IMR-90 (cell line): Measurements from ENCODE around the gene FAM184A. TPM values are rescaled to one million over a fixed set of nuclear protein-coding genes. Genes with fewer than 3 reads are reported as not detected.

Experiments
- ATAC-seq: fragments of 200-7000 bp; cut with Tn5 transposase; 2 replicates; pipeline ENCODE4 v1.9.1; 2020; ENCODE audit warnings: low read depth, mild to moderate bottlenecking, moderate library complexity
- BruUV-seq: library from RNA; stranded (reverse); fragments of 400-500 nt; replicated peaks from 2 replicates; lab custom pipeline; 2021; lab: Mats Ljungman, UMichigan
- CTCF ChIA-PET: fragments of 300-600 bp; formaldehyde crosslinking; extraction: SDS; loops from one replicate; lab custom pipeline; 2021; ENCODE audit warnings: antibody characterized with exemption; lab: Yijun Ruan, JAX
- POLR2A ChIA-PET: fragments of 300-600 bp; sonication (Branson Sonifier 250); formaldehyde crosslinking; loops from one replicate; lab custom pipeline; 2022; ENCODE audit warnings: antibody characterized with exemption; ENCODE audit not compliant: unreplicated experiment; lab: Charles Lee
- DNase-seq: peaks from one replicate; pipeline ENCODE4 v3.0.0; 2013
- H2AFZ ChIP-seq: replicated peaks from 2 replicates; pipeline ENCODE3; 2013; ENCODE audit warnings: low read length, mild to moderate bottlenecking; ENCODE audit not compliant: poor library complexity
- H2AK5ac ChIP-seq: 2 replicates; pipeline ENCODE4 v1.6.1; 2013; ENCODE audit warnings: low read depth, low read length, inconsistent platforms
- H2AK9ac ChIP-seq: replicated peaks from 2 replicates; pipeline ENCODE3; 2013; ENCODE audit warnings: mild to moderate bottlenecking, low read depth, low read length, moderate library complexity; ENCODE audit not compliant: poor library complexity
- H2BK120ac ChIP-seq: 2 replicates; pipeline ENCODE4 v1.6.1; 2013; ENCODE audit warnings: low read depth, low read length, inconsistent platforms
- H2BK15ac ChIP-seq: 3 replicates; pipeline ENCODE4 v1.6.1; 2013; ENCODE audit warnings: low read depth, low read length, inconsistent platforms
- H2BK20ac ChIP-seq: 2 replicates; pipeline ENCODE4 v1.6.1; 2013; ENCODE audit warnings: low read depth, mild to moderate bottlenecking, inconsistent platforms, low read length, moderate library complexity
- H2BK5ac ChIP-seq: 2 replicates; pipeline ENCODE4 v1.6.1; 2013; ENCODE audit warnings: mild to moderate bottlenecking, low read depth, low read length, inconsistent platforms; ENCODE audit not compliant: poor library complexity, severe bottlenecking
- H3K14ac ChIP-seq: replicated peaks from 2 replicates; pipeline ENCODE4 v1.6.1; 2013; ENCODE audit warnings: low read depth, low read length, inconsistent platforms
- H3K18ac ChIP-seq: 2 replicates; pipeline ENCODE4 v1.6.1; 2013; ENCODE audit warnings: low read depth, low read length, control low read depth
- H3K23ac ChIP-seq: 2 replicates; pipeline ENCODE4 v1.6.1; 2013; ENCODE audit warnings: low read depth, low read length, inconsistent platforms
- H3K27ac ChIP-seq: 2 replicates; pipeline ENCODE4 v1.5.1; 2013; ENCODE audit warnings: mild to moderate bottlenecking, control low read depth, low read length; ENCODE audit not compliant: insufficient read depth
- H3K27me3 ChIP-seq: 2 replicates; pipeline ENCODE4 v1.6.1; 2013; ENCODE audit warnings: low read length; ENCODE audit not compliant: control insufficient read depth, insufficient read depth
- H3K36me3 ChIP-seq: 2 replicates; pipeline ENCODE4 v1.6.1; 2013; ENCODE audit warnings: low read length, mixed read lengths; ENCODE audit not compliant: control insufficient read depth, insufficient read depth
- H3K4ac ChIP-seq: 2 replicates; pipeline ENCODE4 v1.6.1; 2013; ENCODE audit warnings: low read depth, low read length, inconsistent platforms
- H3K4me1 ChIP-seq: 2 replicates; pipeline ENCODE4 v1.6.1; 2013; ENCODE audit warnings: low read length, mixed read lengths; ENCODE audit not compliant: control insufficient read depth, insufficient read depth
- H3K4me2 ChIP-seq: 2 replicates; pipeline ENCODE4 v1.6.1; 2013; ENCODE audit warnings: low read depth, mild to moderate bottlenecking, control low read depth, low read length, moderate library complexity
- H3K4me3 ChIP-seq: 2 replicates; pipeline ENCODE4 v1.5.1; 2013; ENCODE audit warnings: low read depth, mild to moderate bottlenecking, control low read depth, low read length, moderate library complexity; ENCODE audit not compliant: insufficient read depth
- H3K56ac ChIP-seq: 2 replicates; pipeline ENCODE4 v1.6.1; 2013; ENCODE audit warnings: low read length, inconsistent platforms; ENCODE audit not compliant: insufficient read depth; ENCODE audit errors: extremely low read depth
- H3K79me1 ChIP-seq, 2 experiments: 2 replicates each; pipeline ENCODE4 v1.6.1; 2013; ENCODE audit warnings: low read length in 2 of 2, inconsistent platforms in 1 of 2, low read depth in 1 of 2
- H3K9ac ChIP-seq: 2 replicates; pipeline ENCODE4 v1.6.1; 2013; ENCODE audit warnings: low read depth, low read length, control low read depth
- H3K9me1 ChIP-seq: 2 replicates; pipeline ENCODE4 v1.6.1; 2013; ENCODE audit warnings: low read length, inconsistent platforms; ENCODE audit not compliant: insufficient read depth
- H3K9me3 ChIP-seq: 2 replicates; pipeline ENCODE4 v1.6.1; 2013; ENCODE audit warnings: low read length; ENCODE audit not compliant: control insufficient read depth, insufficient read depth
- H4K20me1 ChIP-seq: 2 replicates; pipeline ENCODE4 v1.6.1; 2013; ENCODE audit warnings: low read length, inconsistent platforms; ENCODE audit not compliant: insufficient read depth
- H4K5ac ChIP-seq: 2 replicates; pipeline ENCODE4 v1.6.1; 2013; ENCODE audit warnings: mild to moderate bottlenecking, low read depth, low read length, control low read depth
- H4K8ac ChIP-seq, 2 experiments: 2 replicates each; pipeline ENCODE4 v1.6.1; 2013; ENCODE audit warnings: low read depth in 2 of 2, low read length in 2 of 2, control low read depth in 1 of 2, inconsistent platforms in 1 of 2
- H4K91ac ChIP-seq: 2 replicates; pipeline ENCODE4 v1.6.1; 2013; ENCODE audit warnings: low read depth, low read length, inconsistent platforms; ENCODE audit not compliant: insufficient read depth
- CEBPB ChIP-seq: IDR thresholded peaks from 2 replicates; pipeline ENCODE4 v1.6.1; 2012; ENCODE audit warnings: low read depth, low read length, improper control_type of control experiment
- CHD1 ChIP-seq: IDR thresholded peaks from 2 replicates; pipeline ENCODE4 v1.6.1; 2012; ENCODE audit warnings: low read depth, low read length, improper control_type of control experiment
- ELK1 ChIP-seq: fragments of 150-350 bp; IDR thresholded peaks from 2 replicates; pipeline ENCODE4 v1.6.1; 2016; ENCODE audit warnings: low read depth, mild to moderate bottlenecking, low read length, moderate library complexity, borderline replicate concordance
- MAFK ChIP-seq: IDR thresholded peaks from 2 replicates; pipeline ENCODE4 v1.6.1; 2012; ENCODE audit warnings: low read depth, low read length, improper control_type of control experiment
- NFE2L2 ChIP-seq: fragments of 150-350 bp; IDR thresholded peaks from 2 replicates; pipeline ENCODE4 v1.6.1; 2016; ENCODE audit warnings: low read depth, mild to moderate bottlenecking, low read length
- POLR2A ChIP-seq: IDR thresholded peaks from 2 replicates; pipeline ENCODE4 v1.6.1; 2012; ENCODE audit warnings: mild to moderate bottlenecking, low read depth, low read length
- RAD21 ChIP-seq: IDR thresholded peaks from 2 replicates; pipeline ENCODE4 v1.6.1; 2012; ENCODE audit warnings: low read length, improper control_type of control experiment
- RCOR1 ChIP-seq: IDR thresholded peaks from 2 replicates; pipeline ENCODE4 v1.6.1; 2012; ENCODE audit warnings: mild to moderate bottlenecking, low read length, improper control_type of control experiment; ENCODE audit not compliant: insufficient replicate concordance
- SMC3 ChIP-seq: fragments of 150-350 bp; IDR thresholded peaks from 2 replicates; pipeline ENCODE4 v1.6.1; 2016; ENCODE audit warnings: low read depth, mild to moderate bottlenecking, antibody characterized with exemption, low read length, moderate library complexity
- USF2 ChIP-seq: fragments of 150-350 bp; IDR thresholded peaks from 2 replicates; pipeline ENCODE4 v1.6.1; 2017; ENCODE audit warnings: mild to moderate bottlenecking, antibody characterized with exemption, low read length, low read depth
- WGBS, 2 experiments: methylation state at CpG; one replicate each; pipeline versions ENCODE4 v1.1.5 to v1.1.7; 2013; ENCODE audit warnings: missing lambda C conversion rate in 2 of 2; ENCODE audit not compliant: insufficient read length in 1 of 2; ENCODE audit errors: extremely low coverage in 2 of 2; 5-methylcytosine and 5-hydroxymethylcytosine counted together
- dilution Hi-C: fragments of 300-500 bp; cut with HindIII; formaldehyde crosslinking; loops from one replicate; pipeline ENCODE4 v1.14.3; 2018; ENCODE audit warnings: low sequenced_read_pairs; ENCODE audit not compliant: unreplicated experiment
- in situ Hi-C: fragments of 300-500 bp; cut with MboI; formaldehyde crosslinking; loops from 3 replicates; pipeline ENCODE4 v1.14.3; 2019; ENCODE audit warnings: low sequenced_read_pairs, inconsistent platforms, mixed read lengths
- intact Hi-C: fragments of 100-400 bp; cut with micrococcal nuclease; formaldehyde crosslinking; loops from 2 replicates; pipeline ENCODE4 v1.10.0; 2022
- polyA plus RNA-seq, 3 experiments: library from polyadenylated mRNA; depleted of rRNA; stranded (reverse); fragments of >200 nt; gene quantifications; 2 replicates each; pipeline ENCODE4 v1.2.3, GENCODE V29; 2012; ENCODE audit warnings: low replicate concordance in 1 of 3
- total RNA-seq: library from RNA; depleted of rRNA; stranded (reverse); fragments of >200 nt; gene quantifications from 2 replicates; pipeline ENCODE4 v1.2.3, GENCODE V29; 2012

Gene FAM184A
- total and polyA plus RNA-seq, 2 of the 4 experiments (the other 2 are of a cell fraction): 0.03 TPM; not detected in 1

GRCh38 chr6:119090256-119090655 lies 11.8 kb upstream of the FAM184A start:
- no peak overlapping the region for H2AFZ ChIP-seq
- no peak overlapping the region for H3K23ac ChIP-seq
- ChIA-PET CTCF (no interaction called here), POLR2A (no interaction called here)
- no peak overlapping the region for H2BK20ac ChIP-seq
- TF ChIP-seq SMC3: no peak
- no peak for TF ChIP-seq RCOR1
- no peak for TF ChIP-seq ELK1
- no peak for TF ChIP-seq POLR2A
- TF ChIP-seq RAD21: no peak
- TF ChIP-seq NFE2L2: no peak
- no peak for TF ChIP-seq CHD1
- no peak for TF ChIP-seq MAFK
- TF ChIP-seq USF2: no peak
- TF ChIP-seq CEBPB: no peak
- no peak overlapping the region for H3K27ac ChIP-seq
- H3K18ac ChIP-seq: no peak overlapping the region
- intact Hi-C loops: no loop called here
- no peak overlapping the region for H3K4me3 ChIP-seq
- H3K14ac ChIP-seq: no peak overlapping the region
- H3K9me1 ChIP-seq: no peaks in the 10 kb centered on the region
- H4K5ac ChIP-seq: no peak overlapping the region
- no peaks in the 10 kb centered on the region for H3K9me3 ChIP-seq
- no peak overlapping the region for H3K4ac ChIP-seq
- no peak overlapping the region for H4K91ac ChIP-seq
- H3K9ac ChIP-seq: no peak overlapping the region
- H3K4me2 ChIP-seq: no peak overlapping the region
- no peaks in the 10 kb centered on the region for H3K79me1 ChIP-seq
- no peak overlapping the region for H2BK5ac ChIP-seq
- H2AK9ac ChIP-seq: no peak overlapping the region
- no peak overlapping the region for H3K56ac ChIP-seq
- in situ Hi-C loops: loop anchor here (25.0 kb wide), 1 partner anchor 828 kb away; no protein-coding TSS in a partner anchor
- no peak overlapping the region for H2BK15ac ChIP-seq
- DNase-seq (no peak), ATAC-seq (no peak)
- H4K20me1 ChIP-seq: no peaks in the 10 kb centered on the region
- dilution Hi-C loops: no loop called here
- no peak overlapping the region for H2BK120ac ChIP-seq
- no peaks in the 10 kb centered on the region for H3K36me3 ChIP-seq
- whole genome bisulfite sequencing, 2 experiments: no CpG with 5 or more reads among the region's 2 CpGs
- H3K27me3 ChIP-seq: no peaks in the 10 kb centered on the region
- BruUV-seq: no TSS peak
- no peak overlapping the region for H4K8ac ChIP-seq
- H3K4me1 ChIP-seq: no peaks in the 10 kb centered on the region
- H2AK5ac ChIP-seq: no peak overlapping the region
